GF-D8 (cell line): ENCODE results near the gene TADA2A.
A peak's percentile ranks its signal among the peaks of the same experiment; 100 is the strongest.
"Not testable (repeated sequence)": the region's sequence is repeated elsewhere in the genome, so short reads cannot be mapped to it uniquely, and the experiment has no call there.

Experiments used
- DNase-seq: peaks from one replicate; lab custom pipeline; 2025; lab: John Stamatoyannopoulos, UW

The TADA2A gene

GRCh38 chr17:37493249-37494027, 86.8 kb downstream of the TADA2A start:
- no peak for DNase-seq

GRCh38 chr17:37494401-37494831, 87.7 kb downstream of the TADA2A start:
- DNase-seq: no peak

- no peak for DNase-seq
Measured at GRCh38 chr17:37494971-37495370, 88.3 kb downstream of the TADA2A start.

- no peak for DNase-seq
Measured at GRCh38 chr17:37500378-37500777, 93.7 kb downstream of the TADA2A start.

GRCh38 chr17:37502009-37502936, 95.6 kb downstream of the TADA2A start:
- DNase-seq: no peak

- DNase-seq: no peak
Measured at GRCh38 chr17:37503148-37503547, 96.5 kb downstream of the TADA2A start.

GRCh38 chr17:37505333-37505732, 98.6 kb downstream of the TADA2A start:
- no peak for DNase-seq

- no peak for DNase-seq
Measured at GRCh38 chr17:37506678-37507077, 100.0 kb downstream of the TADA2A start.

GRCh38 chr17:37507111-37507510, 100.4 kb downstream of the TADA2A start:
- no peak for DNase-seq

- DNase-seq: no peak
Measured at GRCh38 chr17:37510056-37510455, 103.4 kb downstream of the TADA2A start.

- not testable (repeated sequence) for DNase-seq
Measured at GRCh38 chr17:37511642-37512041, 105.0 kb downstream of the TADA2A start.

GRCh38 chr17:37512442-37513068, 105.9 kb downstream of the TADA2A start:
- DNase-seq: no peak

GRCh38 chr17:37513711-37514110, 107.0 kb downstream of the TADA2A start:
- no peak for DNase-seq

- no peak for DNase-seq
Measured at GRCh38 chr17:37516127-37516571, 109.5 kb downstream of the TADA2A start.

GRCh38 chr17:37517881-37518280, 111.2 kb downstream of the TADA2A start:
- no peak for DNase-seq

GRCh38 chr17:37518826-37519225, 112.1 kb downstream of the TADA2A start:
- no peak for DNase-seq

GRCh38 chr17:37519251-37519985, 112.7 kb downstream of the TADA2A start:
- no peak for DNase-seq

GRCh38 chr17:37520174-37520573, 113.5 kb downstream of the TADA2A start:
- DNase-seq: no peak

GRCh38 chr17:37521821-37522220, 115.1 kb downstream of the TADA2A start:
- DNase-seq: no peak

- DNase-seq: no peak
Measured at GRCh38 chr17:37523715-37524219, 117.1 kb downstream of the TADA2A start.

- peak; percentile 26 for DNase-seq
Measured at GRCh38 chr17:37527249-37527851, 120.7 kb downstream of the TADA2A start.
